Measurements from ENCODE around the gene LRP5. TPM values are rescaled to one million over a fixed set of nuclear protein-coding genes. Genes with fewer than 3 reads are reported as not detected.

The LRP5 gene
- total RNA-seq, 1 donor from 2014 or later, result 17.4 TPM

GRCh38 chr11:68309621-68310185 lies 2.7 kb upstream of the LRP5 start:
- no peaks in the 10 kb centered on the region for H3K36me3 Mint-ChIP-seq (ENCODE audit: unreplicated experiment)
- no peak overlapping the region for H3K4me3 Mint-ChIP-seq (ENCODE audit: unreplicated experiment)
- no peak overlapping the region for H3K27ac Mint-ChIP-seq (ENCODE audit: unreplicated experiment)
- no peak for TF ChIP-seq CTCF (IDR thresholded peaks at IDR 0.05; ENCODE audit: partially characterized antibody, unreplicated experiment)
- peaks cover 10% of the 10 kb centered on the region for H3K27me3 Mint-ChIP-seq (ENCODE audit: unreplicated experiment)
- DNase-seq, result no peak
- peaks cover 12% of the 10 kb centered on the region for H3K9me3 Mint-ChIP-seq (ENCODE audit: unreplicated experiment)
- H3K4me1 Mint-ChIP-seq (ENCODE audit: low read depth, unreplicated experiment), result peaks cover 8% of the 10 kb centered on the region

DNA sequence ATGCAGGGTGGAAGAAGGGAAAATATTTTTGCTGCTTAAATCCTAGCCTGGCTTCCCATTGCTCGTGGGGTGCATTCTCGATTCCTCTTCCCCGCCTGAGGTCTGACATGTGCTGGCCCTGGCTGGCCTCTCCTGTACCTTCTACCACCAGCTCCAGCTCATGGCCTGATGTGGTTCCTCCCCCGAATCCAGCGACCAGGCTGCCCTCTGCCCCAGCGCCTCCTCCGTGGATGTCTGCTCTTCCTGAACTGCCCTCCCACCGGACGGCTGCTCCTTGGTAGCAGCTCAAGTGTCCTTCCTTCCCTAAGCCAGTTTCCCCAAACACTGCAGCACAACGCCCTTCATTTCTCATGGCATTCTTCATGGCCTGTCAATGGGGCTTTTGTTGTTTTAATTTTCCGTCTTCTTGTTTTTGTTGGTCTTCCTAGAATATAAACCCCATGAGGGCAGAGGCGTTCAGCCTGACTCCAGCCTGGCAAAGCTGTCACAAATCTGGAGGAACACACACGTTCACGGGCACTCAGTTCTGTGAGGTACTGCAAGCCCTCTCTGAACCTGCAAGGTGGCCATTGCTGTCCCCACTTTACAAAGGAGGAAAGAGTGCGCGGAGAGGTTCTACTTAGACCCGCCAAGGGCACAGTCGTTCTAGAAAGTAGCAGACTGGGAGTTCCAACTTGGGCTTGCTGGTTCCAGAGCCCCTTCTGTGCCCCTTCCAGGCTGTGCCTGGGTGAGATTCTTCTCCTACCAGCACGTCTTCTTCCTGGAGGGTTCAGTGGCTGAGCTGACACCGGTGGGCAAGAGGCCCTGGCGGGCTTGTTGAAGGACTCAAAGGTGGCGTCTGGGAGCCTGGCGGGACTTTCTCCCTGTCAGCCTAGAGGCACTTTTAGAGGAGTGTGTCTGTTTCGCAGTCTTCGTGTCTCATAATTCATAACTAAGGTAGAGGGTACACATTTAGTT lies 953 bp upstream of the LRP5 start:
- Mint-ChIP-seq H3K4me3 (ENCODE audit: unreplicated experiment) (peak overlapping the region; percentile 82), H3K27ac (ENCODE audit: unreplicated experiment) (no peak overlapping the region)
- TF ChIP-seq CTCF (IDR thresholded peaks at IDR 0.05; ENCODE audit: partially characterized antibody, unreplicated experiment), result no peak

GRCh38 chr11:68312780-68313573 lies 586 bp downstream of the LRP5 start:
- H3K36me3 Mint-ChIP-seq (ENCODE audit: unreplicated experiment), result no peaks in the 10 kb centered on the region
- peaks cover 10% of the 10 kb centered on the region for H3K27me3 Mint-ChIP-seq (ENCODE audit: unreplicated experiment)
- peak overlapping the region; percentile 76 for H3K27ac Mint-ChIP-seq (ENCODE audit: unreplicated experiment)
- DNase-seq, result no peak
- H3K4me3 Mint-ChIP-seq (ENCODE audit: unreplicated experiment), result peak overlapping the region; percentile 90
- peaks cover 8% of the 10 kb centered on the region for H3K4me1 Mint-ChIP-seq (ENCODE audit: low read depth, unreplicated experiment)
- peaks cover 10% of the 10 kb centered on the region for H3K9me3 Mint-ChIP-seq (ENCODE audit: unreplicated experiment)
- no peak for TF ChIP-seq CTCF (IDR thresholded peaks at IDR 0.05; ENCODE audit: partially characterized antibody, unreplicated experiment)

More for the DNA sequence above, 953 bp upstream of the LRP5 start:
- H3K9me3 Mint-ChIP-seq (ENCODE audit: unreplicated experiment), result peaks cover 12% of the 10 kb centered on the region
- H3K27me3 Mint-ChIP-seq (ENCODE audit: unreplicated experiment), result peaks cover 10% of the 10 kb centered on the region
- peaks cover 8% of the 10 kb centered on the region for H3K4me1 Mint-ChIP-seq (ENCODE audit: low read depth, unreplicated experiment)
- DNase-seq, result no peak
- H3K36me3 Mint-ChIP-seq (ENCODE audit: unreplicated experiment), result no peaks in the 10 kb centered on the region

- Mint-ChIP-seq H3K27ac (ENCODE audit: unreplicated experiment) (peak overlapping the region; percentile 76), H3K27me3 (ENCODE audit: unreplicated experiment) (peaks cover 10% of the 10 kb centered on the region), H3K36me3 (ENCODE audit: unreplicated experiment) (no peaks in the 10 kb centered on the region), H3K9me3 (ENCODE audit: unreplicated experiment) (peaks cover 10% of the 10 kb centered on the region), H3K4me3 (ENCODE audit: unreplicated experiment) (peak overlapping the region; percentile 90), H3K4me1 (ENCODE audit: low read depth, unreplicated experiment) (peaks cover 8% of the 10 kb centered on the region)
- TF ChIP-seq CTCF (IDR thresholded peaks at IDR 0.05; ENCODE audit: partially characterized antibody, unreplicated experiment), result no peak
- no peak for DNase-seq
Measured at GRCh38 chr11:68313574-68314202, 1.3 kb downstream of the LRP5 start.
